Measurements from ENCODE around the gene SMCO2.

The SMCO2 gene

DNA sequence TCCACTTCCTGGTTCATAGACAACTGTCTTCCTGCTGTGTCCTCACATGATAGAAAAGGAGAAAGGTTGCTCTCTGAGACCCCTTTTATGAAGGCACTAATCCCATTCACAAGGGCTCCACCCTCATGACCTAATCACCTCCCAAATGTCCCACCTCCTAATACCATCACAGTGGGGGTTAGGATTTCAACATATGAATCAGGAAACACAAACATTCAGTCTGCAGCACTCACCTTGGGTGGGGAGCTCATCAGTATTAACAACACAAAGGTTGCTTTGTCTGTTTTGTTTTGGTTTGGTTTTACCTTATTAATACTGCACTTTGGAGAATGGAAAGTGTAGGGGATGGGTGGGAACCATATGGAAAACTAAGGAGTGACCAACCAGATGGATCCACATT, 10.5 kb upstream of the SMCO2 start:
- TF ChIP-seq POLR2A (IDR thresholded peaks at IDR 0.05; ENCODE audit: low read length) = no peak
- TF ChIP-seq GATA1 (IDR thresholded peaks at IDR 0.05; ENCODE audit: low read depth, low read length) = no peak
- no peak for DNase-seq

DNA sequence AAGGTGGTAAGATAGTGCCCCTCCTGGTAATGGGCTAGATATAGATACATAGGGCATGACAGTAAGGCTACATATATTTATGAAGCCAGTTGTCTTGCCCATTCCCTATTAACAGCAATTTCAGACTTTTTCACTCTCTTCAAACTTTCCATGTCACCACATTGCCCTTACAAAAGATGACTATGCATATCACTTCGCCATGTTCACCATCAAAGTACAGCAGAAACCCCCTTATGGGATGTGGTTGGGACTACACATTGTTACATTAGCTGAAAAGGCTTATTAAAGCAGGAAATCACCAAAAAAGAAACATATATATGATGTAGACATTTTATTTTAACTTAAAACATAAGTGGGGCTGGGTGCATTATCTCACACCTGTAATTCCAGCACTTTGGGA, 9.8 kb upstream of the SMCO2 start:
- no peak for DNase-seq
- TF ChIP-seq GATA1 (IDR thresholded peaks at IDR 0.05; ENCODE audit: low read depth, low read length) (no peak), POLR2A (IDR thresholded peaks at IDR 0.05; ENCODE audit: low read length) (no peak)

DNA sequence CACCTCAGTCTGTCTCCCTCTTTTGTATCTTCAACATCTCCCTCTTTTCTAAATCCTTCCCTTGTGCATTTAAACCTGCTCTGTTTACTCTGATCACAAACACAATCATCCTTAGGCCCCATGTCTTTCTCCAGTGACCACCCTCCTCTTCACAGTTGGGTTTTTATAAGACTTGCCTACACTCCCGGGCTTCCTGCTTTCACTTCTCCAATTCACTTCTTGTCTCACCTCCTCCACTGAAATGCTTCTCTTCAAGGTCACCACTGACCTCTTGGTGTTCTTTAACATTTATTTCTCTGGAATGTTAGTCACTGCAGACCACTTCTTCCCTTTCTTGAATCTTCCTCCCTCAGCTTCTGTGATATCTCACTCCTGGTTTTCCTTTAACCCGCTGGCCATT, 8.7 kb upstream of the SMCO2 start:
- no peak for DNase-seq
- TF ChIP-seq POLR2A (IDR thresholded peaks at IDR 0.05; ENCODE audit: low read length) = no peak
- TF ChIP-seq GATA1 (IDR thresholded peaks at IDR 0.05; ENCODE audit: low read depth, low read length) = no peak

DNA sequence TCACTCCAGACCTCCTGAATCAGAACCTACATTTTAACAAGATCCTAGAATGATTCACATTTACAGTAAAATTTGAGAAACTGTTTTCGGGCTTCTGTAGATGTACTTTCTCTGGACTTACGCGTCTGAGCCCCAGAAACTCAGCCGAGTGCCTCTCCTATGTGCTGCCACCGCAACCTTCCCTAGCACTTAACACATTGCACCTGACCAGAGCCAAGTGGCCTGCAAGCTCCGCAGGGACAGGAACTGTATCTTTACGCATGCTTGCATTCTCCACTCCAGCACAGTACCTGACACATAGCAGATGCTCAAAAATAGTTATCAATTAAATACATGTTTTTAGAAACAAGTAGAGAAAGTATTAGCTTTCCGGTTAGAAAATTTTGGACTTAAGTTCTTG, 1.2 kb downstream of the SMCO2 start:
- no peak for TF ChIP-seq POLR2A (IDR thresholded peaks at IDR 0.05; ENCODE audit: low read length)
- TF ChIP-seq GATA1 (IDR thresholded peaks at IDR 0.05; ENCODE audit: low read depth, low read length) = no peak
- no peak for DNase-seq

GRCh38 chr12:27449026-27449425, 2.5 kb downstream of the SMCO2 start:
- DNase-seq = no peak
- TF ChIP-seq POLR2A (IDR thresholded peaks at IDR 0.05; ENCODE audit: low read length) = no peak

DNA sequence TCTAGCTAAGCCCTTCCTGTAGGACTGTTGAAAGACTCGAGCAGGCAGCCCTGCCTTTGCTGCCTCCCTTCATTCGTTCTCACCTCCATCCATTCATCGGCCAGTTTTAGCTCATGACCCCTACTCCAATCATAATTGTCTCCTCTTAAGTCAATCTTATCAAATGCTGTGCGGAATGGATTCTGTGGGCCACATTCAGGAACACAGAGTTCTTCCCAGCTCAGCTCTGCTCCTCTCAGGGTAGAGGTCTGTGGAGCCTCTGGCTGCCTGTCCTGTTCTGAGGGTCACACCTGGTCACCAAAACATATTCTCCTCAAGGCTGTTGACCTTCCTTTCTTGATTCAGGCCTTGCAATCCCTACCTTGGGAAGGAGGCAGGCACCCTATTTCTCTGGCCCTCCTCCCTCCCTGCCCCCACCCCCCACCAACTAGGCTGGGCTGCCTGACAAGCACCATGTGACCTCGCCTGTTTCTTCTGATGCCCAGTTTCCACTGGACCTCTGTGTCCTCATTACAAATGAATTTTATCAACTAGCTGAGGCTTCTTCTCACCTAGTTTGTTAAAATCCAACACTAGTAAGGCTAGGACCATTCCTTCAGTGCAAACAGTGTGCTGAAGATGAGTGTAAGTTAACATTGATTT, 3.5 kb downstream of the SMCO2 start:
- TF ChIP-seq GATA1 (IDR thresholded peaks at IDR 0.05; ENCODE audit: low read depth, low read length) (no peak), POLR2A (IDR thresholded peaks at IDR 0.05; ENCODE audit: low read length) (no peak)
- no peak for DNase-seq

GRCh38 chr12:27451036-27451825, 4.7 kb downstream of the SMCO2 start:
- DNase-seq = no peak
- TF ChIP-seq GATA1 (IDR thresholded peaks at IDR 0.05; ENCODE audit: low read depth, low read length) (no peak), POLR2A (IDR thresholded peaks at IDR 0.05; ENCODE audit: low read length) (no peak)

GRCh38 chr12:27453421-27453820, 6.9 kb downstream of the SMCO2 start:
- no peak for DNase-seq
- TF ChIP-seq GATA1 (IDR thresholded peaks at IDR 0.05; ENCODE audit: low read depth, low read length) (no peak), POLR2A (IDR thresholded peaks at IDR 0.05; ENCODE audit: low read length) (no peak)

DNA sequence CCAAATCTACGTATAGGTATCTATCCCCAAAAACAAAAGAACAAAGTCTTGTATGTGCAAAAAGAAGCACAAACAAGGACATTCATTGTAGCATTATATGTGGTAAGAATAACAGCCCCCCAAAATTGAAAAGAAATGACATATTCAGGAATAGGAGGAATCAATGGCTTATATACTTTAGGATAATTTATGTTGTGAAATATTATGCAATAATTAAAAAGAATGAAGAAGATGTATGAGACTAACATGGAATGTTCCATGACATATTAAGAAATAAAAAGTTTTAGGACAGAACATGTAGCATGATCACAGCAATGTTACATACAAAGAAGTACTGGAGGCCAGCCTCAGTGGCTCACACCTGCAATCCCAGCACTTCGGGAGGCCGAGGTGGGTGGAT, 9.1 kb downstream of the SMCO2 start:
- TF ChIP-seq GATA1 (IDR thresholded peaks at IDR 0.05; ENCODE audit: low read depth, low read length) (no peak), POLR2A (IDR thresholded peaks at IDR 0.05; ENCODE audit: low read length) (no peak)
- no peak for DNase-seq

DNA sequence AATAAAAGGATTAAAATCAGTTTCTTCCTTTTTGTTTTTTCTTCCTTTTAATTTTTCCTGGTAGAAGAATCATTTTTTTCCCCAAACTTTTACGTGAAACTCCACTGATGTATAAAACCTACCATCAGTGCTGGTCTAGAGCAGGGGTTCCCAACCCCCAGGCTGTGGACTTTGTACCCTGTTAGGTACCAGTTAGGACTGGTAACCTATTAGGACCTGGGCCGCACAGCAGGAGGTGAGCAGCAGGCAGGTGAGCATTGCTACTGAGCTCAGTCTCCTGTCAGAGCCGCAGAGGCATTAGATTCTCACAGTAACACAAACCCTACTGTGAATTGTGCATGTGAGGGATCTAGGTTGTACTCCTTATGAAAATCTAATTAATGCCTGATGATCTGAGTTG, 10.1 kb downstream of the SMCO2 start:
- TF ChIP-seq GATA1 (IDR thresholded peaks at IDR 0.05; ENCODE audit: low read depth, low read length) (no peak), POLR2A (IDR thresholded peaks at IDR 0.05; ENCODE audit: low read length) (no peak)
- no peak for DNase-seq

DNA sequence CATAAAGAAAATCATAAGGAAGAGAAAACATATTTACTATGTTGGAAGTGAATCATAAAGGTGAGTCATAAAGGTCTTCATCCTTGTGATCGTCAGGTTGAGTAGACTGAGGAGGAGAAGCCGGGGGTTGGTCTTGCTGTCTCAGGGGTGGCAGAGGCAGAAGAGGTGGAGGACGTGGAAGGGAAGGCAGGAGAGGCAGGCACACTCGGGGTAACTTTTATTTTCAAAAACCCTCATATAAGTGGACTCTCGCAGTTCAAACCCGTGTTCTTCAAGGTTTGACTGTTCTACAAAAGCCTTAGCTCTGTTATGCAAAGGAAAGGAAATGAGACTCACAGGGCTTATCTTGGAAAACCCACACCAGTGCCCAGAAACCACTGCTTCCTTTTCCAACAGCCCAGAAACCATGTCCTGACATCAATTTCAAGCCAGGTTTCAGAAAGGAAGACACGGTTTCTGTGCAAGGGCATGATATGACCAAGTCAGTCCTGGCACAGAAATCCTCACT, 14.0 kb downstream of the SMCO2 start:
- TF ChIP-seq GATA1 (IDR thresholded peaks at IDR 0.05; ENCODE audit: low read depth, low read length) (no peak), POLR2A (IDR thresholded peaks at IDR 0.05; ENCODE audit: low read length) (no peak)
- DNase-seq = no peak

- TF ChIP-seq GATA1 (IDR thresholded peaks at IDR 0.05; ENCODE audit: low read depth, low read length) = no peak
- no peak for TF ChIP-seq POLR2A (IDR thresholded peaks at IDR 0.05; ENCODE audit: low read length)
- DNase-seq = no peak
Observed at GRCh38 chr12:27462151-27462694, 15.7 kb downstream of the SMCO2 start.

GRCh38 chr12:27462851-27463250, 16.3 kb downstream of the SMCO2 start:
- TF ChIP-seq POLR2A (IDR thresholded peaks at IDR 0.05; ENCODE audit: low read length) (no peak), GATA1 (IDR thresholded peaks at IDR 0.05; ENCODE audit: low read depth, low read length) (no peak)
- no peak for DNase-seq

DNA sequence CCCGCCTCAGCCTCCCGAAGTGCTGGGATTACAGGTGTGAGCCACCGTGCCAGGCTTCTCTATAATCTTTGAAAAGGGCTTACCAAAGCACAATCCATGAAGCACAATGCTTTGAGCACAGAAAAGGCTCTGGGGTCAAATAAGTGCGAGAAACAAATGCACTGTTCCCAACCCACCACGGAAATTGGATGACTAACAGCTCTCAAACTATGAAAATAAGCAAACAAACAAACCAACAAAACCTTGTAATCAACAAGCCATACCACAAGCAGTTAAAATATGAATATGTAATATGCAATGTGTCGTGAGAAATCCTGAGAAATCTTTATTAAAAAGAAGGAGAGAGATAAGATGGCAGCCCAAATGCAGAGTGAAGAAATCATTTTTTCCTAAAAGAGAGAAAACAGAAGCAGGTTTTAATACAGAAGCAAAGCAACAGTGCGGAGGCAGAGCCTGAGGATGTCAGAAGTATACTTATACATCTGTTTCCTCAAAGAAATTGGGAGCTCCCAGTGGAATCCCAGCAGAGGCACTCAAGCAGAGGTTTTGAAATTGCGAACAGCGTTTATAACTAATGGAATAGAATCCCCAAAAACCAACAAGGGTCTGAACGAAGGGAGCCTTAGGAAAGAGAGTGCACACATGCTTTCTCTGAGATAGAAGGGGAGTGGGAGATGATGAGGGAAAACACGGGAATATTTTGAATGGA, 17.1 kb downstream of the SMCO2 start:
- TF ChIP-seq GATA1 (IDR thresholded peaks at IDR 0.05; ENCODE audit: low read depth, low read length) (no peak), POLR2A (IDR thresholded peaks at IDR 0.05; ENCODE audit: low read length) (no peak)
- DNase-seq = no peak
